Central memory CD4-positive, alpha-beta T cell (primary cell): ENCODE measurements around the gene TBC1D19.

ENCODE experiments used
- DNase-seq: peaks from one replicate; pipeline ENCODE4 v3.0.0; 2022

The TBC1D19 gene

GRCh38 chr4:26737385-26737784, 153.5 kb downstream of the TBC1D19 start:
- DNase-seq, result no peak

GRCh38 chr4:26741491-26741871, 157.6 kb downstream of the TBC1D19 start:
- no peak for DNase-seq

DNA sequence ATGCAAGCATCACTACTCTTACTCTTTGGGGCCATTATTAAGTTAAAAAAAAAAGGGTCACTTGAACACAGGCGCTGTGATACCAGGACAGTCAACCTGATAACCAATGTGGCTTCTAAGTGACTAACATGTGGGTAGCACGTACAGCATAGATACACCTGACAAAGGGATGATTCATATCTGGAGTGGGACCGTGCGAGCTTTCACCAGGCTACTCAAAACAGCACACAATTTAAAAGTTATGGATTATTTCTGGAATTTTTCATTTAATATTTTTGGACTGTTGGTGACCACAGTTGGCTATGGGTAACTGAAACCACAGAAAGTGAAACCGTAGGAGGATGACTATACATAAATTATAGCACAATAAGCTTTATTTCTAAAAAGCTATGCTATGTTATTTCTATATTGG, 162.9 kb downstream of the TBC1D19 start:
- DNase-seq, result no peak

GRCh38 chr4:26748811-26749210, 164.9 kb downstream of the TBC1D19 start:
- DNase-seq, result no peak

- no peak for DNase-seq
Measured at GRCh38 chr4:26749867-26750266, 166.0 kb downstream of the TBC1D19 start.

- DNase-seq, result no peak
Measured at GRCh38 chr4:26751004-26751403, 167.1 kb downstream of the TBC1D19 start.

DNA sequence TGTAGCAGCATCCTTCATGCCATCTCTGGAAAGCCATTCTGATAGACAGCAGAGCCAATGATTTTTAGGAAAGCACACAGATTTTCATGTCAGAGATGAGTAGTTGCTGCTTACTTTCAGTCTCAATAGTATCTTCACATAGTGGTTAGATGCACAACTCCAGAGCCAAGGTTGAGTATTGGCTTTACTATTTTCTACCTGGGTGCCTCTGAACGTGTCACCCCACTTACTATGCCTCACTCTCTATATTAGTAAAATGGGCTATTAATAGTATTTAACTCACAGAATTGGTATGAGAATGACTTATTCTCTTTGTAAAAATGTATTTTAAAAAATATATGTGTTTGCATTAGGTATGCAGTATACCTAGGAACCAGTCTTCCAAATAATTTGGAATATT, 168.0 kb downstream of the TBC1D19 start:
- no peak for DNase-seq

DNA sequence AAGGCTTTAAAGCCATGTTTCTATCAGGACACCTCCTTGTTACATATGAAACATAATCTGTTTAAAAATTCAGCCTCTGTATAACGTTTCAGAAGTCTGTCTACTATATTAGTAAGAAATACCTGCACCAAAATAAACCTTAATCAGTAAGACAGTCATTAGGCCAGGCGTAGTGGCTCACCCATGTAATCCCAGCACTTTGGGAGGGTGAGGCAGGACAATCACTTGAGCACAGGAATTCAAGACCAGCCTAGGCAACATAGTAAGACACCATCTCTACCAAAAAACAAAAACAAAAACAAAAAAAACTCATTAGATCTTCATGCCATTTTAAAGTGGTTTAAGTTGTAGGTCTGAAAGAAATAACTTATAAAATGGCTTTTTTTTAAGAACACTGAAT, 169.3 kb downstream of the TBC1D19 start:
- no peak for DNase-seq

- no peak for DNase-seq
Measured at GRCh38 chr4:26753617-26754016, 169.7 kb downstream of the TBC1D19 start.

DNA sequence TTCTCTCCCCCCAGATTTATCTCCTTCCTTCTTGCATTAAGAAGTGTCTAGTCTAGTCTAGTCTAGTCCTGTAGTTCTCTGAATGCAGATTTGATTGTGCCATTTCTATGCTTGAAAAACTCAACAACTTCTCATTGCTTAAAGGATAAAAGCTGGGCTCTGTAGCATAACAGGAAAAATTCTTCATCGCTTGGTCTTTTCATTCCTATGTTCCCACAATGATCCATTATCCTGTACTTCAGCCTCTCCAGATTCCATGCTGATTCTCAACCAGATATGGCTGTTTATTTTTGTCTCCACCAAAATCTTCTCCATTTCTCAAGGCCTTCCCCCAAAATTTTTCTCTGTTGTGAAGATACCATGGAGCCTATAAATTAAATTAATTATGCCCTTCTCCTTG, 173.9 kb downstream of the TBC1D19 start:
- DNase-seq, result no peak

DNA sequence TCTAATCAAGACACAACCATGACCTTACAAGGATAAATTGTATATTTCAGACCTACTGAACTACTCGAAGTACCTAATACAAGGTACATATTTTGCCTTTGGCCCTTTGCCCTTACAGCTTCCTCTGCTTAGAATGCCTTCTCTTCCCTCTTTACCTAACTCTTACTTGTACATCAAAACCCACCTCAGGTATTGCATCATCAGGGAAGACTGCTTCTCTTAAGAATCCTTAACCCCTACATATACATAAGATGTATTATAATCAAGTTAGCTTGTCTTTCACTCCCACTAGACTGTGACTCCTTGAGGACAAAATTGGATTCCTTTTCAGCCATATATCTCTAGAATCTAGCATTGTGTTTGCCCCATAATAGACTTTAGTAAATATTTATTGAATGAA, 175.0 kb downstream of the TBC1D19 start:
- no peak for DNase-seq

DNA sequence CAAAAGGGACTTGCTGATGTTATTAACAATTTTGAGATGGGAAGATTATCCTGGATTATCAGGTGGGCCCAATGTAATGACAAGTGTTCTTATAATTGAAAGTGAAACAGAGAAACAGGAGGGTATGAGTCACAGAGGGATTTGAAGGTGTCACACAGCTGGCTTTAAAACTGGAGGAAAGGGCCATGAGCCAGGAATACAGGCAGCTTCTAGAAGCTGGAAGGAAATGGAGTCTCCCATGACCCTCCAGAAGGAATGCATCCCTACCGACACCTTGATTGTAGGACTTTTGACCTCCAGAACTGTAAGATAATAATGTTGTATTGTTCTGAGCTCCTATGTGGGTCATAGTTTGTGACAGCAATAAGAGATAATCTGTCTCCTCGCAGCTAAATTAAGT, 178.8 kb downstream of the TBC1D19 start:
- no peak for DNase-seq

GRCh38 chr4:26763063-26763462, 179.2 kb downstream of the TBC1D19 start:
- no peak for DNase-seq

DNA sequence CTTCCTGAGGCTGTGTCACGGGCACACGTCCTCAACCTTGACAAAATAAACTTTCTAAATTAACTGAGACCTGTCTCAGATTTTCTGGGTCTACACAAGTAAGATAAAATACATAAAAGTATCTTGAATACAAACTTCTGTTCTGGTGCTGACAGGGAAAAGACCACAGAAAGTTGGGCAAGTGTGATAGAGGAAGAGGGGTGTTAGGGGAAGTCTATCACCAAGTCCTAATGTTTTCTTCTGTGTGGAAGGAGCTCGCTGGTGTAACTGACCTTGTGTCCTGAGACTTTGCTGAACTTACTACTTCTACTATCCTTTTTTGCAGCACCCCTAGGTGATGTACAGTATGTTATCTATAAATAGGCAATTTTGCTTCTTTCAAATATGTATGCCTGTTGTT, 179.8 kb downstream of the TBC1D19 start:
- no peak for DNase-seq

GRCh38 chr4:26764231-26764630, 180.3 kb downstream of the TBC1D19 start:
- DNase-seq, result no peak

GRCh38 chr4:26765515-26765914, 181.6 kb downstream of the TBC1D19 start:
- DNase-seq, result no peak

DNA sequence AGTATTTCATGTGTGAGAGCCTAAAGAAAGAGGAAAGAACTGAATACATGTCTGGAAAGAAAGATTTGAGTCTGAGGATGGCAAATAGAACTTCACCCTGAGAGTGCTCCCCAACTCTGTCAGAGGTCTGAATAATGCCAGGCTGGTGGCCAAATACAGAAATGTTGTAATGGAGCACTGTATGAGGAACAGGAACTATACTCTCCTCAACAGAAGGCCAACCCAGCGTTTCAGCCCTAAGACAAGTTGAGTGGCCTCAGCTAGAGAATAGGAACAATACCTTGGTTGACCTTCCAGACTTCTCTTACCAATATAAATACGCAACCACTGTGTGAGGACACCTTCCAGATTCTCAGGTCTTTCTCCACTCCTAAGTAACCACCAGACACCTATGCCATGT, 182.3 kb downstream of the TBC1D19 start:
- DNase-seq, result no peak

- DNase-seq, result no peak
Measured at GRCh38 chr4:26772096-26772873, 188.4 kb downstream of the TBC1D19 start.

DNA sequence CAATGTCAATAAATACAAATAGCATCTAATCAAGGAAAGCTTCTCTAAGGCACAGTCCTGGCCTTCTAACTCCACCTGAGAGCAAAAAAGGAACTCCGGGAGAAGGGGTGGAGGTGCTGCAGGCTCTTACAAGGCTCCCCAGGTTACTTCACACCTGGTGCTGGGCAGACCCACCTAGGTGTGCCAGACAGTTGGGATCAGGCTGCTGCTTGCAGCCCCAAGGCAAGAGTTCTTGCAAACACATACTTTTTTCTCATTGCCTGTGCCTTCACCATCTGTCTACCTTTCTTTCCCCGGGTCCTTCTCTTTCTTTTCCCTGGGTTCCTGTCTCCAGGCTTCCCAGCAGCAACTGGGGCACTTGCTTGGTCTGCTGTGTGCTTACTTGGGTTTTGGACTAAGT, 195.3 kb downstream of the TBC1D19 start:
- DNase-seq, result no peak

- no peak for DNase-seq
Measured at GRCh38 chr4:26779674-26780073, 195.8 kb downstream of the TBC1D19 start.

GRCh38 chr4:26780539-26780938, 196.7 kb downstream of the TBC1D19 start:
- DNase-seq, result no peak

- DNase-seq, result no peak
Measured at GRCh38 chr4:26782168-26782829, 198.4 kb downstream of the TBC1D19 start.

DNA sequence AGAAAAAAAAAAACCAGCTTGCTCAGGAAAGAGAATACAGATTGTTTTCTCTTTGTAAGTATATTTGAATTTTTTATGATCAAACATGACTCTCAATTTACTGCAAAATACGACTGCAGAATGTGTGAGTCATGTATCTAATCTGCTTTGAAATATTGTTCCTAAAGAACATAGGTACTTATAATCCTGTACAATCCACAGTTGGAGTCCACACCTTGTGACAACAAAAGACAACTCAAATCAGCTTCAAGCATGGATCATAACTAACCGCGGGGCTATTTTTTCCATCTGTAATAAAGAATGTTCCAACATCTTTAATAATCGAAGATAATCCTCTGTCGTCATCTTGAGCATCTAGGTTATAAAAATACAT, 198.9 kb downstream of the TBC1D19 start:
- no peak for DNase-seq

DNA sequence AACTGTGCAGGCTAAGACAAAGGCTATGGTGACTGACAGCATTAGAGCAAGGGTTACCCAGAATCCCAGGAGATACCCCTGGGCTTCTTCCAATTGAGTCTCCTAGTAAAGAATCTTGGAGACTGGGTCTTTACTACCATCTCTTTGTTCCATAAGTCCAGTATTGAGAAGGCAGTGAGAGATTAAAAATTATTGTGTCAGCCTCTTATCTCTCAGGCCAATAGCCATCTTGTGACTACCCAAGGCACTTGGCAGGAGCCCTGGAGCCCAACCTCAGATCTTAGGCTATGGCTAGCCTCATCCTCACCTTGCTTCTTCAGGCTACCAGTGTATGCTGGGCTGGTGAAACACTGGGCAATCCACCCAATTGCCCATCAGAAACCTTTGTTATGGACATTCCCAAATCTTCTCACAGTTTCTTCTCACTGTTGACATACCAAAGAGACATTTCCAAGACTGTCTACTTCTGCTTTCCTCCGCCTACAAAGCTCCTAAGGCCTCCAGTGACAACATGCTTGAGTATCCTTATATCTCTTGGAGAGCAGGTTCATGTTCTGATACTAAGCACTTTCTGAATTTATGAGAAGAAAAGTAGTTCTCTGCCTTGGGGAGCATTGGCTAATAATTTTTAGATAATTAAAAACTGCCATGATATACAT, 200.5 kb downstream of the TBC1D19 start:
- DNase-seq, result no peak
